ENCODE measurements around the gene SCNN1A.

Gene SCNN1A

DNA sequence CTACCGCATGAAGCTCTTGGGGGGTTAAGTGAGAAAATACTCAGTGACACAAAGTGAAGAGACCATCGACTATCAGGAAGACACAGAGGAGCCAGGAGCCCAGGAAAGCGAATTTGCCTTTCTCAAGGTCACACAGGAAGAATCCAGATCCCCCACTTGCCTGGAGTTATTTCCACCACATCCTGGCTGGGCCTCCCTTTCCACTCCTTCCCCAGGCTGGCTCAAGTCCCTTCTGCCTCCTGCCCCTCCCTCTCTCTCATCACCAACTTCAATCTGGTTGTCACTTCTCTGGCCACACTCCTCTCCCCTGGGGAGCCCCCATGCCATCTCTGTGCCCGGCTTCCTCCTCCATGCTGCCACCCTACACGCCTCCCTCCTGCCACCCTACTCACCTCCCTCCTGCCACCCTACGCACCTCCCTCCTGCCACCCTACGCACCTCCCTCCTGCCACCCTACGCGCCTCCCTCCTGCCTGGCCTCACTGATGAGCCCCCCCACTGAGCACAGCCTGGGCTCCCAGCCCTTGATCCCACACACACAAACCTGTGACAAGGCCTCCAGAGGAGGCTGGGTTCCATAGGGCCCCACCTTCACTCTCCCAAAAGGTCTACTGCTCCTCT is 6.3 kb downstream of the SCNN1A start:
- DNase-seq (ENCODE audit: low read depth in 2 of 2), result no peak

DNA sequence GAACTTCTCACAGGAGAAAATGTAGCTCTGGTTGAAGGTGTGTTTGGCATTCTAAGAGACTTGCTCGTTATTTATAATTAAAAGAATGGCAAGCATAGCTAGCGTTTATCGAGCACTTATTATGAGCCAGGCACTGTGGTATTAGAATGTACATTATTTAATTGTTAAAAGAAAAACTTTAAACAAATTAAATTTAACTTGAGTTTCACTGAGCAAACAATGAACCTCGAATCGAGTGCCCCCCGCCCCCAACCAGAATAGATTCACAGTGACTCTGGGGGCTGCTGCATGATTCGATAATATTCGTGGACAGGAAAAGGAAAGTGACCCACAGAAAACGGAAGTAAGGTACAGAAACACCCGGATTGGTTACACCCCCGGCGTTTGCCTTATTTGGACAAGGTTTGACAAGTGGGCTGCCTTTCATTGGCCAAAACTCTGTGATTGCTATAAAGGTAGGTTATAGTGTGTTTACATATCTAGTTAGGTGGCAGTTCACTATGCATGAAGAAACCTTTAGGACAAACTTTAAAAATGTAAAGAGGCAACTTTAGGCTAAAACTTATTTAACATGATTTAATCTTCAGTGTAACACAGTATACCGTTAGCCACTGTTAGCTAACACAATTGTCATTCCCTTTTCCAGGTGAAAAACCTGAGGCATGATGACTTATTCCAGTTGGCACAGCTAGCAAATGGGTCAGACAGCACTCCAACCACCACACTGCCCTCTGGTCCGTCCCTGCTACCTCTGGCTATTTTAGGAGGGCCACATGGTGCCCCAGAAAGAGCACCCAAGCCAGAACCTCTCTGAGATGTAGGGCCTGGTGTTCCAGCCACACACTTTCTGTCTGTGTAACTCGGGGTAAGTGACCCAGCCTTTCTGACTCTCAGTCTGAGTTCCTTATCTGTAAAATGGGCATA is 7.1 kb downstream of the SCNN1A start:
- DNase-seq (ENCODE audit: low read depth in 2 of 2), result no peak

DNA sequence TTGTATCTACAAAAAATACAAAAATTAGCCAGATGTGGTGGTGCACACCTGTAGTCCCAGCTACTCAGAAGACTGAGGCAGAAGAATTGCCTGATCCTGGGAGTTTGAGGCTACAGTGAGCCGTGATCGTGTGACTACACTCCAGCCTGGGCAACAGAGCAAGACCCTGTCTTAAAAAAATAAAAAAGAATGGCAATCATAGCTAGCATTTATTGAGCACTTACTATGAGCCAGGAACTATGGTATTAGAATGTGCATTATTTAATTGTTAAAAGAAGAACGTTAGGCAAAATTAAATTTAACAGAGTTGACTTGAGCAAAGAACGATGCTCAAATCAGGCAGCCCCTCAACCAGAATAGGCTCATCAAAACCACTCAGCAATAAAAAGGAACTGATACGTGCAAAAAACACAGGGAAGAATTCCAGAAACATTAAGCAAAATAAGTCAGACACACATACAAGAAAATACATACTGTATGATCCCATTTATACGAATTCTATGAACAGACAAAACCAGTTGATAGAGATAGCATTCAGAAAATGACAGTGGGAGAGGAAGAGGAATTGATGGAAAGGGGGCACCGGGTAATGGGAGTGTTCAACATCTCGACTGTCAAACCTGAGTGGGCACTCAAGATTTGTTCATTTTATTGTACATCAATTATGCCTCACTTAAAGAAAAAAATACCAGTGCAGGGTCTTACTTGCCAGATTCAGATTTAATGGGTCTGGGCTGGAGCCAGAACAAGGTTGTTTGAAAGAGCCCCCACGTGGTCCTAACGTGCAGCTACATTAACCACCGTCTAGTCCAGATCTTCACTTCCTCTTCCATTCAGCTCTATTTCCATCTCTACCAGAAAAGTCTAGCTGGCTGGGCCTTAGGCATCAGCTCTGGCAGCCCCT is 8.0 kb downstream of the SCNN1A start:
- no peak for DNase-seq (ENCODE audit: low read depth in 2 of 2)

DNA sequence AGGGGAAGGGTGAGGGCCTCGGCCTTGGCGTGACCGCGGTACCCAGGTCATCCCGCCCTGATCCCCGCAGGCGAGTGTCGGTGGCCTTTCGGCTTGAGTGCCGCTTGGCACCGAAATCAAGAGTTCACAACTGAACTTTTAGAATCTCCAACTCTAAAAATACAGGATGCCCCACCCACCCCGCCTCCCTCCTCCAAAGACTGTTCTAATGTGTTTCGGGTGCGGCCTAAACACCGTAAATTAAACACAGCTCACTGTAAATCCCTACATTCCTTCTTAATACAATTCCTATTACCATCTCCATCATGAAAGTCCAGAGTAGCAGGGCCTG is 11.4 kb downstream of the SCNN1A start:
- DNase-seq (ENCODE audit: low read depth in 2 of 2), result no peak

DNA sequence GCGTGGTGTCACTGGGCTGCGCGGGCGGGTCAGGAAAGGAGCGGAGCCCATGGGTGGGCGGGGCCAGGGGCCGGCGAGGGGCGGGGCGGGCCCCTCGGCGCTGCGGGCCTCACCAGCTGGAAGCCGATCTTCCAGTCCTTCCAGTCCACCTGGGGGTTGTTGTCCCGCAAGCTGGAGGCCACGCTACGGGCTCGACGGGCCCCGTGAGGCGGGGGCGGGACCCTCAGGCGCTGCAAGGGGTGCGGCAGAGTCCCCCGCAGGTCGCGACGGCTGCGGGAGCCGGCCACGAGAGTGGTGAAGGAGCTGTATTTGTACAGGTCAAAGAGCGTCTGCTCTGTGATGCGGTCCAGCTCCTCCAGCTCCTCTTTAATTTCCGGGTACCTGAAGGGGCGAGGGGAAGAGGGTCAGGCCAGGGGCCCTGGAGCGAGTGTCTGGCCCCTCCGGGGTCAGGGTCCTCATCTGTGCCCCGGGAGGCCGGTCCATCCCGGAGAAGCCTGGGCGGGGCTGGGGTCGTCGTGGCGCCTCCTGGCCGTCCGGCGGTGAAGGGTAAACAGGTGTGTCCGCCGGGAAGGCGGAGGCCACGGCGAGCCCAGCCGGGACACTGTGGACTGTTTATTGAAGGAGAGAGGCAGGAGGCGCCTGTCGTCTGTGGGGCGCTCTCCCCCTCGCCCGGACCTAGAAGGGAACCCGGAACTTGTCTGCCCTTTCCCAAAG is 11.9 kb downstream of the SCNN1A start:
- peak; percentile 46 to 67 for DNase-seq (ENCODE audit: low read depth in 2 of 2)

DNA sequence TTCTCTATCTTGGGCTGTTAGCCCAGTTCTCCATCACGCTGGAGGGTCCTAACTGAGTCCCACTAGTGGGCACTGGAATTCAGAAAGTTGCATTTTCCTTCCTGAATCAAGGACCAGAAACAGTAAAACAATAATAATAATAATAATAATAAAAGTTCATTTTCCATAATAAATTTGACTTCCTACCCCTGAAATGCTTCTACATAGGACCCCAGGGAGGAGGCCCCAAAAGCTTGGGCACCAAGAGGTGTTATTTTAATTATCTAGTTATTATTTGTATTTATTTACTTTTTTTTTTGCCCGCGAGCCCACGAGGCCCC is 12.4 kb downstream of the SCNN1A start:
- DNase-seq (ENCODE audit: low read depth in 2 of 2), result no peak

- no peak for DNase-seq (ENCODE audit: low read depth in 2 of 2)
These were observed 13.0 kb downstream of the SCNN1A start for GRCh38 chr12:6362403-6362802.

DNA sequence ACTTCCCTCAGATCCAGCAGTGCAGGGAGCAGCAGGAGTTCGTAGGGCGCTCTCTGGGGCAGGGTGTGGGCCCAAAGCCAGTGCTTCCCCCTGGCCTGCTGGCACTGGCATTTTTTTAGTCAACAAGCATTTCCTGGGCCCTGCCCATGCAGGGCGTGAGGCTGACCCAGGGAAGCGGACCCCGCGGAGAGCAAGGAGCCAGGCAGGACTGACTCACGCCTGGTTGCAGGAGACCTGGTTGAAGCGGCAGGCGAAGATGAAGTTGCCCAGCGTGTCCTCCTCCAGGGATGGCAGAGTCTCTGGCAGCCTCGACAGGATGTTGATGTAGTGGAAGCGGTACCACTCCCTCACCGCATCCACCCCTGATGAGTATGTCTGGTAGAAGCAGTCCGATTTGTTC is 13.5 kb downstream of the SCNN1A start:
- no peak for DNase-seq (ENCODE audit: low read depth in 2 of 2)

- DNase-seq (ENCODE audit: low read depth in 2 of 2), result no peak
These were observed 14.5 kb downstream of the SCNN1A start for GRCh38 chr12:6360578-6361490.

- no peak for DNase-seq (ENCODE audit: low read depth in 2 of 2)
These were observed 15.2 kb downstream of the SCNN1A start for GRCh38 chr12:6360080-6360571.

DNA sequence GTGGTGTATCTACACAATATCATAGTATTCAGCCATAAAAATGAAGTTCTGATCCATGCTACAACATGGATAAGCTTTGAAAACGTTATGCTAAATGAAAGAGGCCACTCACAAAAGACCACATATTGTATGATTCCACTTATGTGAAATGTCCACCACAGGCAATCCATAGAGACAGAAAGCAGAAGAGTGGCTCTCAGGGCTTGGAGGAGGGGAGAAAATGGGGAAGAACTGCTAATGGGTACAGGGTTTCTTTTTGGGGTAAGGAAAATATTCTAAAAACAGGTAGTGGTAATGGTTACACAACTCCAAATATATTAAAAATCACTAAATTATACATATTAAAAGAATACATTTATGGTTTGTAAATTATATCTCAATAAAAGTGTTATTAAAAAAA is 16.5 kb downstream of the SCNN1A start:
- DNase-seq (ENCODE audit: low read depth in 2 of 2), result no peak

GRCh38 chr12:6356374-6356820 is 19.0 kb downstream of the SCNN1A start:
- no peak for DNase-seq (ENCODE audit: low read depth in 2 of 2)

GRCh38 chr12:6355491-6356373 is 19.6 kb downstream of the SCNN1A start:
- DNase-seq (ENCODE audit: low read depth in 2 of 2), result no peak

- DNase-seq (ENCODE audit: low read depth in 2 of 2), result no peak
These were observed 20.6 kb downstream of the SCNN1A start for GRCh38 chr12:6354495-6355393.

DNA sequence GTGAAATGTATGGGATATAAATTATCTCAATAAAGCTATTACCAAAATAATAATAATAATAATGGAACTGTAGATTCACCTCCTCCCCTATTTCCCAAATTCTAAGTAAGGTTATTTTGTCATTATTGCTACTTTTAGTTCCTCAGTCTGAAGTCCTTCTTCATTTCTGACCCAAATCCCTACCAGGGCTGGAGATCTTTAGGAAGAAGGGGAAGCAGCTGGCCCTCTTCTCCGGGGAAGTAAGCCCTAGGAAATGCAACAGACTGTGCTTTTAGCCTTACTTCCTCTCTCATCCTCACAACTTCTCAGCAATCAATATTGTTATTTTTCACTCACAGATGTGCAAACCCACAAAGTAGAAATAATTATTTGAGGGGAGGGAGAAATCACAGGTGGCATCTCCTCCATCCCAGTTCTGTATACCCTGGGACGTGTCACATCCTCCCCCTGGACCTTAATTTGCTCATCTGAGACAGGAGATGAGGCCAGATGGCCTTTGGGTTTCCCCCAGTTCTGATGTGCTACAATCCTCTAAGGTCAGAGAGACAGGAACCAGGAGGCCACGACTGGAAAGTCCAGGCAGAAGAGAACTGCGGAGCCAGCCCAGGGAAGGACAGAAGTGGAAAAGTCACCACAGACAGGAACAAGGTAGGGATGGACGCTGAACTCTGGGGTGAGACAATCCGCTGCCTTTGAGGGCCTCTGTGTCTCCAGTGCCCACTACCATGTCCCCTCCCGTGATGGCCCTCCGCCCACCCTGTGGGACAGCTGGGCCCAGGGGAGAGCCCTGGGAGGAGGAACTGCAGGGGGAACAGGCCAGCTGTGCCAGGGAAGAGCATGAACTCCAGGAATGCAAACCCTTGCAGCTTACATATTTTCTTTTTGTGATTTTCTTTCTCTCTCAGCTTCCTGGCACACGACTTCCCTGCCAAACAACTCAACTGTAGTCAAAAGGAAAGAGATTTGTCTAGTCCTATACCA is 22.9 kb downstream of the SCNN1A start:
- no peak for DNase-seq (ENCODE audit: low read depth in 2 of 2)

- no peak for DNase-seq (ENCODE audit: low read depth in 2 of 2)
These were observed 23.7 kb downstream of the SCNN1A start for GRCh38 chr12:6351622-6352021.

All from stimulated activated CD4-positive, alpha-beta T cell treated with anti-CD3 and anti-CD28 coated beads, Interleukin-12 subunit alpha, Interleukin-12 subunit beta, amount 100 ng/mL, for 24 hours (primary cell).